Adrenal gland (tissue), 12 donors: ENCODE data around the gene KCNJ4. TPM values are rescaled to one million over a fixed set of nuclear protein-coding genes. Genes with fewer than 3 reads are reported as not detected.
A peak's percentile ranks its signal among the peaks of the same experiment; 100 is the strongest.

Source experiments
- DNase-seq, 7 donors: peaks; one replicate each; pipeline ENCODE4 v3.0.0-alpha.2; 2019 to 2020
- H3K27ac ChIP-seq, 5 donors: fragments of 200-600 bp; sonication (generic) in 4 of 5; 1 replicate in 3 of 5; 2 replicates in 2 of 5; pipeline versions ENCODE4 v1.5.1 to v1.8.0; 2016 to 2020; ENCODE audit warnings: mild to moderate bottlenecking in 1 of 5
- H3K27me3 ChIP-seq: fragments of 200-600 bp; 2 replicates; pipeline ENCODE4 v1.8.0; 2021
- H3K36me3 ChIP-seq, 2 donors: fragments of 200-600 bp; replicated peaks in 1 of 2; 1 replicate in 1 of 2; 2 replicates in 1 of 2; pipeline versions ENCODE4 v1.5.1 to v1.8.0; 2018 to 2022
- H3K4me1 ChIP-seq, 2 donors: fragments of 200-600 bp; replicated peaks in 1 of 2; 1 replicate in 1 of 2; 2 replicates in 1 of 2; pipeline versions ENCODE4 v1.5.1 to v1.8.0; 2018 to 2021
- H3K4me3 ChIP-seq, 4 donors: fragments of 200-600 bp; sonication (generic) in 3 of 4; one replicate each; pipeline ENCODE4 v1.5.1; 2016 to 2018
- H3K9me3 ChIP-seq, 3 donors: fragments of 200-600 bp; sonication (generic) in 1 of 3; replicated peaks in 1 of 3; 1 replicate in 2 of 3; 2 replicates in 1 of 3; pipeline versions ENCODE4 v1.5.1 to v1.8.0; 2016 to 2021
- CTCF ChIP-seq, 6 experiments: fragments of 450-650 bp in 4 of 6; fragments of 200-600 bp in 2 of 6; sonication (generic) in 1 of 6; IDR thresholded peaks; 1 replicate in 5 of 6; 2 replicates in 1 of 6; pipeline versions ENCODE4 v1.5.1 to v1.8.0; 2016 to 2021; ENCODE audit warnings: antibody characterized with exemption in 6 of 6, mild to moderate bottlenecking in 2 of 6, moderate library complexity in 1 of 6
- POLR2A ChIP-seq, 2 donors: fragments of 450-650 bp; IDR thresholded peaks; one replicate each; pipeline ENCODE4 v1.6.1; 2017; ENCODE audit warnings: antibody characterized with exemption in 2 of 2, mild to moderate bottlenecking in 2 of 2, moderate library complexity in 1 of 2
- WGBS, 4 donors: extraction: QIAGEN DNeasy Blood & Tissue Kit in 2 of 4; methylation state at CpG; one replicate each; pipeline versions ENCODE4 v1.1.5 to v1.1.7; 2013 to 2017; 5-methylcytosine and 5-hydroxymethylcytosine counted together
- intact Hi-C, 2 donors: fragments of 100-400 bp; cut with DNase I; formaldehyde crosslinking; loops; one replicate each; pipeline versions ENCODE4 v1.14.1 to v1.15.0; 2022 to 2023
- polyA plus RNA-seq, 3 donors: library from polyadenylated mRNA; stranded (reverse); fragments of 200-250 nt in 2 of 3; fragments of 350-450 nt in 1 of 3; fragmentation: Illumina TruSeq in 1 of 3; extraction: RNeasy Lipid Tissue Mini Kit (QIAGEN cat#74804) in 1 of 3; gene quantifications; one replicate each; pipeline ENCODE4 v1.2.3, GENCODE V29; 2013 to 2014
- total RNA-seq, 9 donors: library from RNA; depleted of rRNA in 4 of 9; stranded (reverse); fragments of >200 nt in 4 of 9; fragments of 120-200 nt in 1 of 9; fragmentation: NEBNext Ultra II Directional in 1 of 9; extraction: Animal tissue kit (Norgen Biotek cat#: 25700) in 1 of 9; gene quantifications; one replicate each; pipeline versions ENCODE4 v1.1.0 to v1.2.4, GENCODE V29; 2013 to 2023
- donor health status: healthy with polysubstance abuse.
- donor health status: Bipolar disorder and iron deficiency.
- donor health status: DM: yes; HTN: yes; CAD: no.
- donor health status: DM: no; HTN: no; CAD: no.
- donor health status: DM: no; HTN: no; CAD: no.
- donor health status: DM: yes; HTN: yes; CAD: no.

KCNJ4 gene
- total and polyA plus RNA-seq, 12 donors: 0.07 to 0.56 (median 0.28) TPM; not detected in 5

- H3K36me3 ChIP-seq: peaks cover 0 to 100% of the 10 kb centered on the region in 2 donors
- peaks cover 0 to 25% of the 10 kb centered on the region in 2 donors for H3K4me1 ChIP-seq
- 58 to 80% (median 60%) methylated on average over 2 of the region's 2 CpGs for WGBS, 4 donors
- no peaks in the 10 kb centered on the region for H3K9me3 ChIP-seq
- DNase-seq: peak in 1 of 7 donors; percentile 46
- no peaks in the 10 kb centered on the region for H3K27me3 ChIP-seq
- H3K27ac ChIP-seq: peak overlapping the region in 2 of 5 donors; percentile 41 to 58
- intact Hi-C loops: no loop called here
- TF ChIP-seq CTCF (IDR thresholded peaks at IDR 0.05): no peak
- no peak for TF ChIP-seq POLR2A (IDR thresholded peaks at IDR 0.05)
- no peak overlapping the region for H3K4me3 ChIP-seq
These were observed 35.5 kb upstream of the KCNJ4 start for GRCh38 chr22:38490475-38490874.

- Histone ChIP-seq H3K4me3 (no peak overlapping the region), H3K27ac (peak overlapping the region in 2 of 5 donors; percentile 17 to 41), H3K9me3 (no peaks in the 10 kb centered on the region), H3K36me3 (peaks cover 0 to 100% of the 10 kb centered on the region in 2 donors), H3K4me1 (peaks cover 0 to 25% of the 10 kb centered on the region in 2 donors), H3K27me3 (no peaks in the 10 kb centered on the region)
- DNase-seq: peak in 1 of 7 donors; percentile 47
- intact Hi-C loops: no loop called here
- 75 to 89% (median 82%) methylated on average over 7 of the region's 7 CpGs for WGBS, 4 donors
- TF ChIP-seq CTCF (IDR thresholded peaks at IDR 0.05) (no peak), POLR2A (IDR thresholded peaks at IDR 0.05) (no peak)
These were observed 34.7 kb upstream of the KCNJ4 start for GRCh38 chr22:38489561-38490145.

GRCh38 chr22:38489142-38489541 is 34.1 kb upstream of the KCNJ4 start:
- peak overlapping the region in 1 of 5 donors; percentile 14 for H3K27ac ChIP-seq
- H3K27me3 ChIP-seq: no peaks in the 10 kb centered on the region
- peak in 1 of 7 donors; percentile 52 for DNase-seq
- H3K4me1 ChIP-seq: peaks cover 0 to 25% of the 10 kb centered on the region in 2 donors
- H3K4me3 ChIP-seq: no peak overlapping the region
- TF ChIP-seq POLR2A (IDR thresholded peaks at IDR 0.05) (no peak), CTCF (IDR thresholded peaks at IDR 0.05) (no peak)
- no peaks in the 10 kb centered on the region for H3K9me3 ChIP-seq
- H3K36me3 ChIP-seq: peaks cover 0 to 100% of the 10 kb centered on the region in 2 donors
- intact Hi-C loops: no loop called here
- WGBS, 4 donors: 89 to 92% (median 91%) methylated on average over 17 of the region's 17 CpGs

- Histone ChIP-seq H3K27me3 (no peaks in the 10 kb centered on the region), H3K4me1 (peaks cover 0 to 25% of the 10 kb centered on the region in 2 donors), H3K27ac (no peak overlapping the region), H3K36me3 (peaks cover 0 to 100% of the 10 kb centered on the region in 2 donors), H3K9me3 (no peaks in the 10 kb centered on the region), H3K4me3 (no peak overlapping the region)
- 79 to 84% (median 81%) methylated on average over 6 of the region's 6 CpGs for WGBS, 4 donors
- intact Hi-C loops: no loop called here
- TF ChIP-seq POLR2A (IDR thresholded peaks at IDR 0.05): no peak
- TF ChIP-seq CTCF (IDR thresholded peaks at IDR 0.05): no peak
- no peak for DNase-seq
These were observed 32.9 kb upstream of the KCNJ4 start for GRCh38 chr22:38487946-38488345.
